SK-N-MC (cell line): ENCODE measurements around the gene MDN1.

Experiments used
- EZH2 ChIP-seq: fragments of 200-600 bp; sonication (generic); IDR thresholded peaks from one replicate; pipeline ENCODE4 v1.6.1; 2017; ENCODE audit warnings: antibody characterized with exemption
- POLR2AphosphoS5 ChIP-seq: IDR thresholded peaks from 2 replicates; pipeline ENCODE4 v1.6.1; 2012; ENCODE audit warnings: mild to moderate bottlenecking, low read depth, low read length, borderline replicate concordance

- TF ChIP-seq POLR2AphosphoS5 (no peak), EZH2 (no peak)
These were observed 32.6 kb downstream of the MDN1 start for GRCh38 chr6:89786970-89787369.
